ENCODE measurements around the gene CDC27. TPM values are rescaled to one million over a fixed set of nuclear protein-coding genes. Genes with fewer than 3 reads are reported as not detected.

The CDC27 gene
- polyA plus RNA-seq, 1 donor from 2014 or later, result 50.1 TPM

GRCh38 chr17:47099451-47099986 lies 89.6 kb downstream of the CDC27 start:
- Histone ChIP-seq H3K9me2 (ENCODE audit: insufficient read depth, low read length) (no peaks in the 10 kb centered on the region), H3K27me3 (ENCODE audit: insufficient read depth, low read depth, low read length) (no peaks in the 10 kb centered on the region), H3K36me3 (ENCODE audit: insufficient read depth, low read length) (no peaks in the 10 kb centered on the region), H3K4me2 (ENCODE audit: low read length) (peak overlapping the region; percentile 55), H3K27ac (ENCODE audit: low read length) (no peak overlapping the region), H4K20me1 (ENCODE audit: insufficient read depth) (no peaks in the 10 kb centered on the region), H3K79me2 (replicated peaks; ENCODE audit: insufficient read depth, low read length) (peaks cover 10% of the 10 kb centered on the region), H3K9ac (ENCODE audit: low read length) (peak overlapping the region; percentile 84), H3F3A (ENCODE audit: insufficient read depth, low read length, poor library complexity, severe bottlenecking) (no peaks in the 10 kb centered on the region), H3K9me3 (ENCODE audit: low read length) (no peaks in the 10 kb centered on the region), H3K4me3 (ENCODE audit: low read length) (peak overlapping the region; percentile 80), H2AFZ (ENCODE audit: low read depth, low read length) (peak overlapping the region; percentile 51)
- no peak for TF ChIP-seq SMC3 (conservative IDR thresholded peaks at IDR 0.05; ENCODE audit: poor library complexity)
- TF ChIP-seq EP300 (conservative IDR thresholded peaks at IDR 0.05; ENCODE audit: poor library complexity, severe bottlenecking), result no peak
- TF ChIP-seq, protein P1, sequence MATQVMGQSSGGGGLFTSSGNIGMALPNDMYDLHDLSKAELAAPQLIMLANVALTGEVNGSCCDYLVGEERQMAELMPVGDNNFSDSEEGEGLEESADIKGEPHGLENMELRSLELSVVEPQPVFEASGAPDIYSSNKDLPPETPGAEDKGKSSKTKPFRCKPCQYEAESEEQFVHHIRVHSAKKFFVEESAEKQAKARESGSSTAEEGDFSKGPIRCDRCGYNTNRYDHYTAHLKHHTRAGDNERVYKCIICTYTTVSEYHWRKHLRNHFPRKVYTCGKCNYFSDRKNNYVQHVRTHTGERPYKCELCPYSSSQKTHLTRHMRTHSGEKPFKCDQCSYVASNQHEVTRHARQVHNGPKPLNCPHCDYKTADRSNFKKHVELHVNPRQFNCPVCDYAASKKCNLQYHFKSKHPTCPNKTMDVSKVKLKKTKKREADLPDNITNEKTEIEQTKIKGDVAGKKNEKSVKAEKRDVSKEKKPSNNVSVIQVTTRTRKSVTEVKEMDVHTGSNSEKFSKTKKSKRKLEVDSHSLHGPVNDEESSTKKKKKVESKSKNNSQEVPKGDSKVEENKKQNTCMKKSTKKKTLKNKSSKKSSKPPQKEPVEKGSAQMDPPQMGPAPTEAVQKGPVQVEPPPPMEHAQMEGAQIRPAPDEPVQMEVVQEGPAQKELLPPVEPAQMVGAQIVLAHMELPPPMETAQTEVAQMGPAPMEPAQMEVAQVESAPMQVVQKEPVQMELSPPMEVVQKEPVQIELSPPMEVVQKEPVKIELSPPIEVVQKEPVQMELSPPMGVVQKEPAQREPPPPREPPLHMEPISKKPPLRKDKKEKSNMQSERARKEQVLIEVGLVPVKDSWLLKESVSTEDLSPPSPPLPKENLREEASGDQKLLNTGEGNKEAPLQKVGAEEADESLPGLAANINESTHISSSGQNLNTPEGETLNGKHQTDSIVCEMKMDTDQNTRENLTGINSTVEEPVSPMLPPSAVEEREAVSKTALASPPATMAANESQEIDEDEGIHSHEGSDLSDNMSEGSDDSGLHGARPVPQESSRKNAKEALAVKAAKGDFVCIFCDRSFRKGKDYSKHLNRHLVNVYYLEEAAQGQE (IDR thresholded peaks at IDR 0.05; ENCODE audit: borderline replicate concordance), result no peak
- TF ChIP-seq POLR2AphosphoS5 (IDR thresholded peaks at IDR 0.05), result no peak
- no peak for TF ChIP-seq MXI1 (conservative IDR thresholded peaks at IDR 0.05; ENCODE audit: poor library complexity, severe bottlenecking)
- no peak for TF ChIP-seq RAD21 (conservative IDR thresholded peaks at IDR 0.05)
- no peak for TF ChIP-seq EZH2 (IDR thresholded peaks at IDR 0.05; ENCODE audit: borderline replicate concordance, insufficient read depth, low read length, poor library complexity, severe bottlenecking)
- TF ChIP-seq TAF1 (IDR thresholded peaks at IDR 0.05; ENCODE audit: low read depth), result no peak
- TF ChIP-seq CTCF (IDR thresholded peaks at IDR 0.05; ENCODE audit: poor library complexity, severe bottlenecking), result no peak

- no peak overlapping the region for H3K9ac ChIP-seq (ENCODE audit: low read length)
- no peak overlapping the region for H3K4me3 ChIP-seq (ENCODE audit: low read length)
- no peak for TF ChIP-seq POLR2AphosphoS5 (IDR thresholded peaks at IDR 0.05)
- H3K9me2 ChIP-seq (ENCODE audit: insufficient read depth, low read length), result no peaks in the 10 kb centered on the region
- no peak overlapping the region for H3K27ac ChIP-seq (ENCODE audit: low read length)
- H3K79me2 ChIP-seq (replicated peaks; ENCODE audit: insufficient read depth, low read length), result peaks cover 23% of the 10 kb centered on the region
- H3K36me3 ChIP-seq (ENCODE audit: insufficient read depth, low read length), result no peaks in the 10 kb centered on the region
- no peak overlapping the region for H3K4me2 ChIP-seq (ENCODE audit: low read length)
- H2AFZ ChIP-seq (ENCODE audit: low read depth, low read length), result no peak overlapping the region
- H3F3A ChIP-seq (ENCODE audit: insufficient read depth, low read length, poor library complexity, severe bottlenecking), result no peaks in the 10 kb centered on the region
- no peaks in the 10 kb centered on the region for H4K20me1 ChIP-seq (ENCODE audit: insufficient read depth)
- peaks cover 3% of the 10 kb centered on the region for H3K9me3 ChIP-seq (ENCODE audit: low read length)
- H3K27me3 ChIP-seq (ENCODE audit: insufficient read depth, low read depth, low read length), result no peaks in the 10 kb centered on the region
Observed at GRCh38 chr17:47096343-47096742, 92.8 kb downstream of the CDC27 start.

All from neural cell (in vitro differentiated cells).